HEK293 (cell line): ENCODE data around the gene RBMS3.

Source experiments
- CTCF ChIA-PET: fragments of 350-600 bp; formaldehyde crosslinking; extraction: SDS; loops from one replicate; lab custom pipeline; 2021; ENCODE audit warnings: antibody characterized with exemption; lab: Yijun Ruan, JAX
- POLR2A ChIA-PET: fragments of 300-600 bp; formaldehyde crosslinking; extraction: SDS; loops from one replicate; lab custom pipeline; 2020; ENCODE audit warnings: antibody characterized with exemption, inconsistent platforms; lab: Yijun Ruan, JAX
- H3K27ac ChIP-seq: fragments of 200-500 bp; sonication (Bioruptor generic); 2 replicates; pipeline ENCODE4 v1.5.1; 2014; ENCODE audit warnings: low read depth, low read length, control low read depth, inconsistent platforms; ENCODE audit errors: extremely low read depth
- H3K36me3 ChIP-seq, 2 experiments: fragments of 200-500 bp in 1 of 2; sonication (Bioruptor generic) in 1 of 2; 1 replicate in 1 of 2; 2 replicates in 1 of 2; pipeline ENCODE4 v1.5.1; 2014 to 2017; ENCODE audit warnings: inconsistent platforms in 2 of 2, low read length in 2 of 2; ENCODE audit not compliant: control insufficient read depth in 2 of 2, insufficient read depth in 1 of 2
- H3K4me1 ChIP-seq: fragments of 200-500 bp; sonication (Bioruptor generic); 2 replicates; pipeline ENCODE4 v1.5.1; 2014; ENCODE audit warnings: mild to moderate bottlenecking, low read length, inconsistent platforms; ENCODE audit not compliant: control insufficient read depth, insufficient read depth
- H3K4me3 ChIP-seq: 2 replicates; pipeline ENCODE4 v1.5.1; 2011; ENCODE audit warnings: low read depth, mild to moderate bottlenecking, control low read depth, low read length, moderate library complexity
- H3K9me3 ChIP-seq: fragments of 200-500 bp; sonication (Bioruptor generic); 2 replicates; pipeline ENCODE4 v1.5.1; 2014; ENCODE audit warnings: low read depth, low read length, inconsistent platforms; ENCODE audit not compliant: control insufficient read depth, insufficient read depth
- GLI2 ChIP-seq: fragments of 450-650 bp; formaldehyde crosslinking; IDR thresholded peaks from 2 replicates; pipeline ENCODE4; 2017; ENCODE audit warnings: missing biosample characterization, missing genetic modification characterization, low read depth, borderline replicate concordance
- MEIS1 ChIP-seq: sonication (generic); formaldehyde crosslinking; IDR thresholded peaks from 2 replicates; pipeline ENCODE4 v1.8.1; 2022; ENCODE audit warnings: missing genetic modification reagents, mild to moderate bottlenecking, borderline replicate concordance
- MYNN ChIP-seq: fragments of 450-650 bp; formaldehyde crosslinking; IDR thresholded peaks from 2 replicates; pipeline ENCODE4 v1.5.1; 2016; ENCODE audit warnings: missing biosample characterization, missing genetic modification characterization, borderline replicate concordance
- OVOL3 ChIP-seq: fragments of 450-650 bp; formaldehyde crosslinking; IDR thresholded peaks from 2 replicates; pipeline ENCODE4 v1.5.1; 2016; ENCODE audit warnings: missing biosample characterization, missing genetic modification characterization
- SALL2 ChIP-seq: fragments of 450-650 bp; formaldehyde crosslinking; IDR thresholded peaks from 2 replicates; pipeline ENCODE4 v1.5.0; 2017; ENCODE audit warnings: missing biosample characterization, mild to moderate bottlenecking, missing genetic modification characterization, borderline replicate concordance
- ZBTB20 ChIP-seq: fragments of 450-650 bp; formaldehyde crosslinking; IDR thresholded peaks from 2 replicates; pipeline ENCODE4 v1.5.1; 2016; ENCODE audit warnings: missing biosample characterization, missing genetic modification characterization
- ZNF138 ChIP-seq: fragments of 450-650 bp; formaldehyde crosslinking; IDR thresholded peaks from 2 replicates; pipeline ENCODE4 v1.5.1; 2016; ENCODE audit warnings: missing biosample characterization, missing genetic modification characterization, borderline replicate concordance
- ZNF16 ChIP-seq: fragments of 450-650 bp; formaldehyde crosslinking; IDR thresholded peaks from 2 replicates; pipeline ENCODE4 v1.5.1; 2016; ENCODE audit warnings: low read depth, missing biosample characterization, missing genetic modification characterization
- ZNF211 ChIP-seq: fragments of 450-650 bp; formaldehyde crosslinking; IDR thresholded peaks from 2 replicates; pipeline ENCODE4 v1.5.1; 2016; ENCODE audit warnings: low read depth, missing biosample characterization, missing genetic modification characterization
- ZNF214 ChIP-seq: fragments of 450-650 bp; formaldehyde crosslinking; IDR thresholded peaks from 2 replicates; pipeline ENCODE4 v1.5.1; 2017; ENCODE audit warnings: missing biosample characterization, mild to moderate bottlenecking, missing genetic modification characterization, borderline replicate concordance
- ZNF221 ChIP-seq: fragments of 450-650 bp; formaldehyde crosslinking; IDR thresholded peaks from 2 replicates; pipeline ENCODE4 v1.5.1; 2017; ENCODE audit warnings: missing biosample characterization, missing genetic modification characterization, borderline replicate concordance
- ZNF302 ChIP-seq: fragments of 450-650 bp; formaldehyde crosslinking; IDR thresholded peaks from 2 replicates; pipeline ENCODE4 v1.5.1; 2016; ENCODE audit warnings: missing biosample characterization, missing genetic modification characterization, low read depth
- ZNF394 ChIP-seq: fragments of 450-650 bp; formaldehyde crosslinking; IDR thresholded peaks from 2 replicates; pipeline ENCODE4 v1.5.1; 2016; ENCODE audit warnings: missing biosample characterization, missing genetic modification characterization, mild to moderate bottlenecking, moderate library complexity, borderline replicate concordance
- ZNF423 ChIP-seq: fragments of 450-650 bp; formaldehyde crosslinking; IDR thresholded peaks from 2 replicates; pipeline ENCODE4 v1.5.1; 2016; ENCODE audit warnings: missing biosample characterization, missing genetic modification characterization
- ZNF610 ChIP-seq: fragments of 450-650 bp; formaldehyde crosslinking; IDR thresholded peaks from 2 replicates; pipeline ENCODE4 v1.5.1; 2016; ENCODE audit warnings: missing biosample characterization, missing genetic modification characterization, borderline replicate concordance
- ZNF658 ChIP-seq: fragments of 450-650 bp; formaldehyde crosslinking; IDR thresholded peaks from 2 replicates; pipeline ENCODE4; 2016; ENCODE audit warnings: missing biosample characterization, missing genetic modification characterization
- TF ChIP-seq, protein P1 (sequence below): fragments of 450-650 bp; formaldehyde crosslinking; IDR thresholded peaks from 2 replicates; pipeline ENCODE4 v1.5.1; 2016; ENCODE audit warnings: missing biosample characterization, missing genetic modification characterization
- TF ChIP-seq, protein P2 (sequence below): fragments of 450-650 bp; formaldehyde crosslinking; IDR thresholded peaks from 2 replicates; pipeline ENCODE4 v1.5.1; 2016; ENCODE audit warnings: missing biosample characterization, missing genetic modification characterization
- TF ChIP-seq, protein P3 (sequence below): fragments of 450-650 bp; formaldehyde crosslinking; conservative IDR thresholded peaks from 2 replicates; pipeline ENCODE4 v1.5.1; 2016; ENCODE audit warnings: low read depth, missing biosample characterization, missing genetic modification characterization
- TF ChIP-seq, protein P4 (sequence below): fragments of 450-650 bp; formaldehyde crosslinking; IDR thresholded peaks from 2 replicates; pipeline ENCODE4 v1.5.0; 2017; ENCODE audit warnings: missing biosample characterization, missing genetic modification characterization, borderline replicate concordance

RBMS3 gene

DNA sequence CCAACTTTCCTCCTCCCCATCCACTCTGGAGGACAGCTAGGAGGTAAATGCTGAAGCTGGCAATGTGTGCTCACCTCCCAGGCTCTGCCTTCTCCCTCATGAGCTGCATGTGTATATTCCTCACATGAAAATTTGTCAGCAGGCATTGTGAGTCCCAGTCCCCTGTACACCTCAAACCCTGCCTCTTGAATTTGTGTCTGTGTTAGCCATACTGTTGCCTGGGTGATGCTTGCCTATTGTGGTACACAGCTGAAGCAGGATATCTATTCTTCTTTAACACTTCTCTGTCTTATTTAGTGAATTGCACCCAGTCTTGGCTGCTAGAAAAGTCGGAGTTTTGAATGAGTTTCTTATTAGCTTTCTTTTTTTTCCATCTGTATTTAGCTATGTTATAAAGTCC lies 739.5 kb downstream of the RBMS3 start:
- Histone ChIP-seq H3K4me3 (no peak overlapping the region), H3K4me1 (no peaks in the 10 kb centered on the region), H3K36me3 (no peaks in the 10 kb centered on the region), H3K27ac (no peak overlapping the region)
- POLR2A ChIA-PET = no interaction called here
- TF ChIP-seq ZNF211 (tag by site-specific recombination) = no peak
- no peak for TF ChIP-seq OVOL3 (tag by site-specific recombination)
- no peak for TF ChIP-seq ZNF214 (tag by site-specific recombination)
- TF ChIP-seq ZNF423 (tag by site-specific recombination) = no peak
- no peak for TF ChIP-seq ZNF610 (tag by site-specific recombination)
- no peak for TF ChIP-seq MYNN
- TF ChIP-seq SALL2 = no peak
- TF ChIP-seq, protein P1, sequence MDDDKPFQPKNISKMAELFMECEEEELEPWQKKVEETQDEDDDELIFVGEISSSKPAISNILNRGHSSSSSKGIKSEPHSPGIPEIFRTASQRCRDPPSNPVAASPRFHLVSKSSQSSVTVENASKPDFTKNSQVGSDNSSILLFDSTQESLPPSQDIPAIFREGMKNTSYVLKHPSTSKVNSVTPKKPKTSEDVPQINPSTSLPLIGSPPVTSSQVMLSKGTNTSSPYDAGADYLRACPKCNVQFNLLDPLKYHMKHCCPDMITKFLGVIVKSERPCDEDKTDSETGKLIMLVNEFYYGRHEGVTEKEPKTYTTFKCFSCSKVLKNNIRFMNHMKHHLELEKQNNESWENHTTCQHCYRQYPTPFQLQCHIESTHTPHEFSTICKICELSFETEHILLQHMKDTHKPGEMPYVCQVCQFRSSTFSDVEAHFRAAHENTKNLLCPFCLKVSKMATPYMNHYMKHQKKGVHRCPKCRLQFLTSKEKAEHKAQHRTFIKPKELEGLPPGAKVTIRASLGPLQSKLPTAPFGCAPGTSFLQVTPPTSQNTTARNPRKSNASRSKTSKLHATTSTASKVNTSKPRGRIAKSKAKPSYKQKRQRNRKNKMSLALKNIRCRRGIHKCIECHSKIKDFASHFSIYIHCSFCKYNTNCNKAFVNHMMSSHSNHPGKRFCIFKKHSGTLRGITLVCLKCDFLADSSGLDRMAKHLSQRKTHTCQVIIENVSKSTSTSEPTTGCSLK (tag by site-specific recombination) = no peak
- TF ChIP-seq ZNF138 (tag by site-specific recombination) = no peak
- no peak for TF ChIP-seq ZNF16 (tag by site-specific recombination)
- no peak for TF ChIP-seq MEIS1 (CRISPR knock-in tag)
- TF ChIP-seq, protein P2, sequence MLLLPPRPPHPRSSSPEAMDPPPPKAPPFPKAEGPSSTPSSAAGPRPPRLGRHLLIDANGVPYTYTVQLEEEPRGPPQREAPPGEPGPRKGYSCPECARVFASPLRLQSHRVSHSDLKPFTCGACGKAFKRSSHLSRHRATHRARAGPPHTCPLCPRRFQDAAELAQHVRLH = no peak
- TF ChIP-seq GLI2 (tag by site-specific recombination) = no peak
- TF ChIP-seq, protein P3, sequence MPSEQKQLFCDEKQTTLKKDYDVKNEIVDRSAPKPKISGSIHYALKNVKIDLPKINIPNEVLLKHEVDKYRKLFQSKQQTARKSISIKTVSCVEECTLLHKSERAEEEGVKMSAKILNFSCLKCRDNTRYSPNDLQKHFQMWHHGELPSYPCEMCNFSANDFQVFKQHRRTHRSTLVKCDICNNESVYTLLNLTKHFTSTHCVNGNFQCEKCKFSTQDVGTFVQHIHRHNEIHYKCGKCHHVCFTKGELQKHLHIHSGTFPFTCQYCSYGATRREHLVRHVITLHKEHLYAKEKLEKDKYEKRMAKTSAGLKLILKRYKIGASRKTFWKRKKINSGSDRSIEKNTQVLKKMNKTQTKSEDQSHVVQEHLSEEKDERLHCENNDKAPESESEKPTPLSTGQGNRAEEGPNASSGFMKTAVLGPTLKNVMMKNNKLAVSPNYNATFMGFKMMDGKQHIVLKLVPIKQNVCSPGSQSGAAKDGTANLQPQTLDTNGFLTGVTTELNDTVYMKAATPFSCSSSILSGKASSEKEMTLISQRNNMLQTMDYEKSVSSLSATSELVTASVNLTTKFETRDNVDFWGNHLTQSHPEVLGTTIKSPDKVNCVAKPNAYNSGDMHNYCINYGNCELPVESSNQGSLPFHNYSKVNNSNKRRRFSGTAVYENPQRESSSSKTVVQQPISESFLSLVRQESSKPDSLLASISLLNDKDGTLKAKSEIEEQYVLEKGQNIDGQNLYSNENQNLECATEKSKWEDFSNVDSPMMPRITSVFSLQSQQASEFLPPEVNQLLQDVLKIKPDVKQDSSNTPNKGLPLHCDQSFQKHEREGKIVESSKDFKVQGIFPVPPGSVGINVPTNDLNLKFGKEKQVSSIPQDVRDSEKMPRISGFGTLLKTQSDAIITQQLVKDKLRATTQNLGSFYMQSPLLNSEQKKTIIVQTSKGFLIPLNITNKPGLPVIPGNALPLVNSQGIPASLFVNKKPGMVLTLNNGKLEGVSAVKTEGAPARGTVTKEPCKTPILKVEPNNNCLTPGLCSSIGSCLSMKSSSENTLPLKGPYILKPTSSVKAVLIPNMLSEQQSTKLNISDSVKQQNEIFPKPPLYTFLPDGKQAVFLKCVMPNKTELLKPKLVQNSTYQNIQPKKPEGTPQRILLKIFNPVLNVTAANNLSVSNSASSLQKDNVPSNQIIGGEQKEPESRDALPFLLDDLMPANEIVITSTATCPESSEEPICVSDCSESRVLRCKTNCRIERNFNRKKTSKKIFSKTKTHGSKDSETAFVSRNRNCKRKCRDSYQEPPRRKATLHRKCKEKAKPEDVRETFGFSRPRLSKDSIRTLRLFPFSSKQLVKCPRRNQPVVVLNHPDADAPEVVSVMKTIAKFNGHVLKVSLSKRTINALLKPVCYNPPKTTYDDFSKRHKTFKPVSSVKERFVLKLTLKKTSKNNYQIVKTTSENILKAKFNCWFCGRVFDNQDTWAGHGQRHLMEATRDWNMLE (tag by site-specific recombination) = no peak
- no peak for TF ChIP-seq ZBTB20 (tag by site-specific recombination)
- no peak for TF ChIP-seq ZNF658 (tag by site-specific recombination)
- TF ChIP-seq, all 188 proteins: peak for 0
- CTCF ChIA-PET = interaction anchor here (1.0 to 1.8 kb wide), 2 partner anchors 8 to 673 kb away, joined by 8 to 10 read pairs; no protein-coding TSS in a partner anchor
- no peaks in the 10 kb centered on the region for H3K9me3 ChIP-seq

DNA sequence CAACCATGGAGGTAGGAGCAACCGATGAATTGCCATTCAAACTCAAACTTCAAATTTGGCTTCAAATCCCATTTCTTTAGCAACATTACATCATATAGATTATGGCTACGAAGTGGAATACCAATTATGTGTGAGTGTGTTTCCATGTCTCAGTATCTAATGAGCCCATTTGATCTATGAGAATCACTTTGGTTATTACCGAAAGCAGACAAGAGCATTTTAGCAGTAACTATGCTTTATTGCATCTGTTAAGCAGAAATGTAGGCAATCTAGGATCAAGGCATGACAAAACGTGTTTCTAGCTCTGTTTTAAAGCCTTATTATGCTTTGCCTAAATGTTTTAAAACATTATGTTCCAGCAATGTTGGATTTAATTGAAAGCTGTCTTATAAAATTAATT lies 743.6 kb downstream of the RBMS3 start:
- Histone ChIP-seq H3K4me3 (no peak overlapping the region), H3K27ac (no peak overlapping the region), H3K4me1 (no peaks in the 10 kb centered on the region), H3K9me3 (no peaks in the 10 kb centered on the region), H3K36me3 (no peaks in the 10 kb centered on the region)
- POLR2A ChIA-PET = no interaction called here
- CTCF ChIA-PET = no interaction called here
- TF ChIP-seq, protein P3 (tag by site-specific recombination) = no peak
- no peak for TF ChIP-seq ZNF394 (tag by site-specific recombination)
- TF ChIP-seq, protein P4, sequence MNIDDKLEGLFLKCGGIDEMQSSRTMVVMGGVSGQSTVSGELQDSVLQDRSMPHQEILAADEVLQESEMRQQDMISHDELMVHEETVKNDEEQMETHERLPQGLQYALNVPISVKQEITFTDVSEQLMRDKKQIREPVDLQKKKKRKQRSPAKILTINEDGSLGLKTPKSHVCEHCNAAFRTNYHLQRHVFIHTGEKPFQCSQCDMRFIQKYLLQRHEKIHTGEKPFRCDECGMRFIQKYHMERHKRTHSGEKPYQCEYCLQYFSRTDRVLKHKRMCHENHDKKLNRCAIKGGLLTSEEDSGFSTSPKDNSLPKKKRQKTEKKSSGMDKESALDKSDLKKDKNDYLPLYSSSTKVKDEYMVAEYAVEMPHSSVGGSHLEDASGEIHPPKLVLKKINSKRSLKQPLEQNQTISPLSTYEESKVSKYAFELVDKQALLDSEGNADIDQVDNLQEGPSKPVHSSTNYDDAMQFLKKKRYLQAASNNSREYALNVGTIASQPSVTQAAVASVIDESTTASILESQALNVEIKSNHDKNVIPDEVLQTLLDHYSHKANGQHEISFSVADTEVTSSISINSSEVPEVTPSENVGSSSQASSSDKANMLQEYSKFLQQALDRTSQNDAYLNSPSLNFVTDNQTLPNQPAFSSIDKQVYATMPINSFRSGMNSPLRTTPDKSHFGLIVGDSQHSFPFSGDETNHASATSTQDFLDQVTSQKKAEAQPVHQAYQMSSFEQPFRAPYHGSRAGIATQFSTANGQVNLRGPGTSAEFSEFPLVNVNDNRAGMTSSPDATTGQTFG (tag by site-specific recombination) = no peak
- no peak for TF ChIP-seq ZNF302 (tag by site-specific recombination)
- no peak for TF ChIP-seq ZNF221 (tag by site-specific recombination)
